Central memory CD8-positive, alpha-beta T cell (primary cell): ENCODE results near the gene MISP.
"Not testable (repeated sequence)": the region's sequence is repeated elsewhere in the genome, so short reads cannot be mapped to it uniquely, and the experiment has no call there.

Experiments used
- ATAC-seq: fragments of 150-1000 bp; cut with Tn5 transposase; replicated peaks from 2 replicates; pipeline ENCODE4 v1.10.0; 2022; ENCODE audit warnings: mild to moderate bottlenecking, moderate FRiP score, moderate number of reproducible peaks; ENCODE audit not compliant: poor library complexity, severe bottlenecking; ENCODE audit errors: extremely low read depth
- DNase-seq, 2 donors: peaks; one replicate each; pipeline ENCODE4 v3.0.0; 2021; ENCODE audit warnings: low spot score in 2 of 2
- H3K27ac Mint-ChIP-seq: one replicate; pipeline ENCODE4 v1.8.0; 2022; ENCODE audit warnings: low read depth, mild to moderate bottlenecking, moderate library complexity, mixed read lengths
- H3K27me3 Mint-ChIP-seq: one replicate; pipeline ENCODE4 v1.8.0; 2022; ENCODE audit warnings: mixed read lengths
- H3K36me3 Mint-ChIP-seq: one replicate; pipeline ENCODE4 v1.8.0; 2022; ENCODE audit warnings: mild to moderate bottlenecking, moderate library complexity, mixed read lengths; ENCODE audit not compliant: insufficient read depth
- H3K4me1 Mint-ChIP-seq: one replicate; pipeline ENCODE4 v1.8.0; 2022; ENCODE audit warnings: mixed read lengths
- H3K4me3 Mint-ChIP-seq: one replicate; pipeline ENCODE4 v1.8.0; 2022; ENCODE audit warnings: mild to moderate bottlenecking, moderate library complexity, mixed read lengths
- H3K9me3 Mint-ChIP-seq: one replicate; pipeline ENCODE4 v1.8.0; 2022; ENCODE audit warnings: mixed read lengths

MISP gene

DNA sequence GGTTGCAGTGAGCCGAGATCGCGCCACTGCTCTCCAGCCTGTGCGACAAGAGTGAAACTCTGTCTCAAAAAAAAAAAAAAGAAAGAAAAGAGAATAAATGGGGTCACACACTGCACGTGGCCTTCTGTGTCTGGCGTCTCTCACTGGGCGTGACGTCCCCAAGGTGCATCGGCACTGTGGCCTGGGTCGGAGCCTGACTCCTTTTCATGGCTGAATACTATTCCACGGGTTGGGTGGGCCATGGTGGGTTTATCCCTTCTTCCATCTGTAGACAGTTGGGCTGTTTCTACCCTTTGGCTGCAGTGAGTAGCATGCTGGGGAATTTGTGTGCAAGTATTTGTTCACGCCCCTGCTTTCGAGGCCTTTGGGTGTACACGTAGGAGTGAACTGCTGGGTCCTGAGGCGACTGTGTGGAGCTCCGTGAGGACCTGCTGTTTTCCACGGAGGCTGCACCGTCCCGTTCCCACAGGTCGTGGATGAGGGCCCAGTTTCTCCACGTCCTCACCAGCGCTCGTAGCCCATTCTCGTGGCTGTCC lies 8.3 kb upstream of the MISP start:
- H3K9me3 Mint-ChIP-seq: no peaks in the 10 kb centered on the region
- no peak overlapping the region for H3K27ac Mint-ChIP-seq
- peaks cover 10% of the 10 kb centered on the region for H3K36me3 Mint-ChIP-seq
- H3K4me3 Mint-ChIP-seq: no peak overlapping the region
- no peaks in the 10 kb centered on the region for H3K4me1 Mint-ChIP-seq
- ATAC-seq: no peak
- DNase-seq: no peak
- H3K27me3 Mint-ChIP-seq: peaks cover 3% of the 10 kb centered on the region

DNA sequence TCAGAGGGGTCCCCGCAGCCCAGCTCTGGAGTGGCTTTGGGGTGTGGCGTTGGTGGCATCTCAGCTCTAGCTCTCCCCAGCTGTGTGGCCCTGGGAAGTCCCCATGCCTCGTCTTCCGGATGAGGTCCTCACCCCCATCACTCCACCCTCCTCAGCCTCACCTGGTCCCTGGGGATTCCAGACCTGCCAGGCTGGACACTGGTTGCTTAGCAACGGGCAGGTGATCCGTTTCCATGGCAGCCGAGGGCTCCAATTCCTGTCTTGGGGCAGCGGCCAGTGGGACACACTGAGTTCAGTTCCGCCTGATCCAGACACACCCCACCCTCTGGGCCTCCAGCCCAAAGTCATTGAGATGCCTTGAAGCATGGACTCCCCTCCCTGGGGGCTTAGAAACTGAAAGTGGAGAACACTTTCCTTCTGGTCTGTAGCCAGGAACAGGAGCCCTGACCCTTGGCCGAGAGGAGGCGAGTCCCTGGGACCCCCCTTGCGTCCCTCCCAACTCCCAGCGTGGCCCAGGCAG lies 7.7 kb upstream of the MISP start:
- DNase-seq: no peak
- H3K27me3 Mint-ChIP-seq: no peaks in the 10 kb centered on the region
- peaks cover 10% of the 10 kb centered on the region for H3K36me3 Mint-ChIP-seq
- H3K27ac Mint-ChIP-seq: no peak overlapping the region
- no peak for ATAC-seq
- no peaks in the 10 kb centered on the region for H3K9me3 Mint-ChIP-seq
- no peaks in the 10 kb centered on the region for H3K4me1 Mint-ChIP-seq
- no peak overlapping the region for H3K4me3 Mint-ChIP-seq

DNA sequence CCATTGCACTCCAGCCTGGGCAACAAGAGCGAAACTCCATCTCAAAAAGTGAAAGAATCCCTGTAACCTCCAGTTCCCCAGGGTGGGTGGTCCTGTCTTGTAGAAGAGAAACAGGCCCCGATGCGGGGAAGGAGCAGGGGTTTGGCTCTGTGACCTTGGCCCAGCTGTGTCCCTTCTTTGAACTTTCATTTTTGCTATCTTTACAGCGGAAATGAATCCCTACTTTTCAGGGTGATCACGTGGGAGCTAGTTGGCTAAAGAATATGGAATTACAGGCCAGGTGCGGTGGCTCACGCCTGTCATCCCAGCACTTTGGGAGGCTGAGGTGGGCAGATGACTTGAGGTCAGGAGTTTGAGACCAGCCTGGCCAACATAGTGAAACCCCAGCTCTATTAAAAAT lies 5.8 kb upstream of the MISP start:
- ATAC-seq, H3K9me3 Mint-ChIP-seq, H3K4me1 Mint-ChIP-seq, H3K4me3 Mint-ChIP-seq, DNase-seq, H3K36me3 Mint-ChIP-seq, H3K27me3 Mint-ChIP-seq, H3K27ac Mint-ChIP-seq: not testable (repeated sequence)

DNA sequence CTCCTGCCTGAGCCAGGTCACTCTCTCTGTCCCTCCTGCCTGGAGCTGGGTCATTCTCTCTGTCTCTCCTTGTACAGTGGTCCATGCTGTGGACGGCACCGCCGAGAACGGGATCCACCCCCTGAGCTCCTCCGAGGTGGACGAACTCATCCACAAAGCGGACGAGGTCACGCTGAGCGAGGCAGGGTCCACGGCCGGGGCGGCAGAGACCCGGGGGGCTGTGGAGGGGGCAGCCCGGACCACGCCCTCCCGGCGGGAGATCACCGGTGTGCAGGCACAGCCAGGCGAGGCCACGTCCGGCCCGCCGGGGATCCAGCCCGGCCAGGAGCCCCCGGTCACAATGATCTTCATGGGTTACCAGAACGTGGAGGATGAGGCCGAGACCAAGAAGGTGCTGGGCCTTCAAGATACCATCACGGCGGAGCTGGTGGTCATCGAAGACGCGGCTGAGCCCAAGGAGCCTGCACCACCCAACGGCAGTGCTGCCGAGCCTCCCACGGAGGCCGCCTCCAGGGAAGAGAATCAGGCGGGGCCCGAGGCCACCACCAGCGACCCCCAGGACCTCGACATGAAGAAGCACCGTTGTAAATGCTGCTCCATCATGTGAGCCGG lies 4.6 kb upstream of the MISP start:
- ATAC-seq: no peak
- peaks cover 3% of the 10 kb centered on the region for H3K36me3 Mint-ChIP-seq
- DNase-seq: no peak
- no peaks in the 10 kb centered on the region for H3K4me1 Mint-ChIP-seq
- H3K9me3 Mint-ChIP-seq: no peaks in the 10 kb centered on the region
- H3K27ac Mint-ChIP-seq: no peak overlapping the region
- no peaks in the 10 kb centered on the region for H3K27me3 Mint-ChIP-seq
- H3K4me3 Mint-ChIP-seq: no peak overlapping the region

DNA sequence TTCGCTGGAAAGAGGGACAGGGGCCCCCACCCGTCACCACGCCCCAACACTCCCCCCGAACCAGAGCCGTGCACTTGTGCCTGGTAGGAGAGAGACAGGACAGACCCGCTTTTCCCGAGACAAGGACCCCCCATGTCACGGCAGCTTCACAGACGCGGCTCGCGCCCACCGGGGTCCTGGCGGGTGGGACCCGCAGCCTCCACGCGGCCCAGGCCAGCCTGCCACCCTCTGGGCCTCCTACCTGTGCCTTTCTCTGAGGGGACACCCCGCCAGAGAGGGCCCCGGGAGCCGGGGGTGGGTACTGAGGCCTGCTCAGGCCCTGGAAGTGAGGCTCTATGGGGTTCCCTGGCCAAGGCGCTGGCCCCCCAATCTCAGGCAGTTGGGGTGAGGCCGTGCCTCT lies 4.0 kb upstream of the MISP start:
- Mint-ChIP-seq H3K9me3 (no peaks in the 10 kb centered on the region), H3K27ac (no peak overlapping the region), H3K36me3 (peaks cover 1% of the 10 kb centered on the region), H3K4me3 (no peak overlapping the region), H3K27me3 (no peaks in the 10 kb centered on the region), H3K4me1 (no peaks in the 10 kb centered on the region)
- ATAC-seq (no peak), DNase-seq (no peak)

DNA sequence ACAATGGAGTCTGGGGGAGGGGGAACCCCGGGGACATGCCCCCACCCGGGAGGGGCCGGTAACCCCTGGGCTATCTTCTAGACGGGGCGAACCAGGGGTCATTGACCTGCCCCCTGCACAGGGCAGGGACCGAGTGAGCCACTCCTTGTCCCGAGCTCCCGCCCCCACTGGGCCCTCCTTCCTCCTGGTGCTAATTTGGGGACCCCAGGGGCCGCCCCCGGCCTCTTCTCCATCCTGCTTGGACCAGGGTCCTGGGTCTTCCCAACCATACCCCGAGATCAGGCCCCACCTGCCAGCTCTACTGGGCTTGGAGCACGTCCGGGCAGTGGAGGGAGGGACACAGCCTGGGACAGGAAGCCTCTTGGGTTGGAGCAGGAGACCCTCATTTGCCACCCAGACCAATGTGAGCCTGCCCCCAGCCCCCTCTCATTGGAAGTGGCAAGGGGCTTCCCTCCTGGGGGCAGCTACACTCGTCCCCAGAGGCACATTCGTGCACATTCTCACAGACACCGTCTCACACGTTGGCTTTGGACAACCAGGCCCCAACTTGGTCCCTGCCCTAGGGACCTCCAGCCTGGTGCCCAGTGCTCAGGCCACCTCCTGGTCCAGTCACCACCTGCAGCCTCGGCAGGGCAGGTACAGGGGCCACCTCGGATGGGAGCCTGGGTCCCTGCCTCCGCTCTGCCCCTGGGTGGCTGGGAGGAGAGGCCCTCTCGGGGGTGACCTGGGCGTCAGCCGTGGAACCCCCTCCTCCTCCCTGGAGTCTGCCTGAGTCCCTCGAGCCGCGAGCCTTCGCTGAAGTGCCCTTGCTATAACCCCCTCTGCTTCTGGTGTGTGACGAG lies 3.3 kb upstream of the MISP start:
- H3K36me3 Mint-ChIP-seq: peaks cover 1% of the 10 kb centered on the region
- DNase-seq: no peak
- no peaks in the 10 kb centered on the region for H3K4me1 Mint-ChIP-seq
- no peaks in the 10 kb centered on the region for H3K9me3 Mint-ChIP-seq
- H3K4me3 Mint-ChIP-seq: no peak overlapping the region
- H3K27ac Mint-ChIP-seq: no peak overlapping the region
- H3K27me3 Mint-ChIP-seq: no peaks in the 10 kb centered on the region
- no peak for ATAC-seq

DNA sequence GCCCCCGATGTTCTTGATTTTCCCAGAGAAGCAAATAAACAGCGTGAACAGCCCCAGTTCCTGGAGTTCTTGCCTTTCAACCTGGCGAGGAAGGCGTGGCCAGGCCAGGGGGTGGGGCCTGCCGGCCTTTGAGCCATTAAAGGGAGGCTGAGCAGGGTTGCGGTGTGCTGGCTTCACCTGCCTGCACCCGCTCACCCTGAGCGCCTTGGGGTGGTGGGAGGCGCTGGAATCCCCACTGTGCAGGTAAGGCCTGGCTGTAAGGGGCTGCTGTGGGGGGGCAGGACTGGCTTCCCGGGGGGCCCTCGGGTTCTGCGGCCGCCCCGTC lies 2.7 kb upstream of the MISP start:
- H3K36me3 Mint-ChIP-seq: peaks cover 1% of the 10 kb centered on the region
- no peak overlapping the region for H3K4me3 Mint-ChIP-seq
- H3K9me3 Mint-ChIP-seq: no peaks in the 10 kb centered on the region
- H3K4me1 Mint-ChIP-seq: no peaks in the 10 kb centered on the region
- DNase-seq (no peak), ATAC-seq (no peak)
- H3K27me3 Mint-ChIP-seq: no peaks in the 10 kb centered on the region
- no peak overlapping the region for H3K27ac Mint-ChIP-seq

DNA sequence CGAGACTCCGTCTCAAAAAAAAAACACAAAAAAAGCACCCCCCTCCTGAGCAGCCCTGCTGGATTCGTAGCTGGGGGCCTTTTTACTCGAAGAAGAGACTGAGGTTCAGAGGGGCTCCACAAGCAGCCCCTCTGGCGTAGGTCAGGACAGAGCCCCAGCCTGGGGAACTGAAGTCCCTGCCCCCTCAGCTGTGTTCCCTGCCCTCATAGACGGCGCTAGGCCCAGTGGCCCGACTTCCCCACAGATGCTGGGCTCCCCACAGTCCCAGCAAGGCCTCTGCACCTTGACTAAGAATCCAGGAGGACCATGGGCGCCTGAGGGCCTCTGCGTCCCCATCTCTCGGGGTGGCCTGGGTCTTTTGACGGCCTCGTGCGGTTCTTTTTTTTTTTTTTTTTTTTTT lies 1.1 kb upstream of the MISP start:
- H3K27ac Mint-ChIP-seq: no peak overlapping the region
- no peaks in the 10 kb centered on the region for H3K27me3 Mint-ChIP-seq
- ATAC-seq: no peak
- no peaks in the 10 kb centered on the region for H3K9me3 Mint-ChIP-seq
- H3K36me3 Mint-ChIP-seq: peaks cover 1% of the 10 kb centered on the region
- DNase-seq: no peak
- H3K4me3 Mint-ChIP-seq: no peak overlapping the region
- no peaks in the 10 kb centered on the region for H3K4me1 Mint-ChIP-seq

DNA sequence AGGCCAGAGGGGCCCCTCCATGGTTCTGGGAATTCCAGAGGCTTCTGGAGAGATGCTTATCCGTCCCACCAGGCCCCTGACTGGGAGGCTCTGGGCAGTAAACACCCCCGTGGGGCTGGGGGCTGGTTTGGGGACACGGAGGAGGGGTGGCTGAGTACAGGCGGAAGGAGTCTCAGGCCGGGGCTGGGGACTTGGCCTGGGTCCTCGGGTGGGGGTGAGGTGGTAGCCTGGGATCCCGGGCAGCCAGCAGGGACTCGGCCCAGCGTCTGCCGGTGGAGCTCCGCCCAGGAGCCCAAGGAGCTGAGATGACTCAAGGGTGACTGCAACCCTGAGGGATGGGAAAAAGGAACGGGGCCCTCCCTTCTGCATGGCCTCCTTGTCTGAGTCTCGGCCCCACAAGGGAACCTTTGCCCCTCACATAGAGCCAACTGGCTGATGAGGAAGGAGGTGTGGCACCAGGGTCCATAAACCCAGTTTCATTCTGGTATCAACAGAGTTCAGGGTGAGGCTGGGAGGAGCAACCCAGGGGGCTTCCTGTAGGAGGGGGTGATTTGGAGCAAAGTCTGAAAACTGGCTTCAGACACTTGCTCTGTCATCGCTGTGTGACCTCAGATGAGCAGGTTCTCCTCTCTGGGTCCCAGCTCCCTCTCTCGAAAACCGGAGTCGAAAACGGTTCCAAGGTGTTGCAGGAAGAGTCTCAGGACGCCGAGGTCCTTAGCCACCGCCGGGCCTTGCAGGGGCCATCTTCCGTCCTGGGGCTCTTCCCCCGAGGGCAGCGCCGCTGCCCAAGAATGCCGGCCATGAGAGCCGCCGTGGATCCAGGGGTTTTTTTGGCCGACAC lies 809 bp downstream of the MISP start:
- Mint-ChIP-seq H3K27me3 (no peaks in the 10 kb centered on the region), H3K4me1 (no peaks in the 10 kb centered on the region), H3K9me3 (no peaks in the 10 kb centered on the region), H3K27ac (no peak overlapping the region), H3K36me3 (peaks cover 3% of the 10 kb centered on the region), H3K4me3 (no peak overlapping the region)
- DNase-seq (no peak), ATAC-seq (no peak)

DNA sequence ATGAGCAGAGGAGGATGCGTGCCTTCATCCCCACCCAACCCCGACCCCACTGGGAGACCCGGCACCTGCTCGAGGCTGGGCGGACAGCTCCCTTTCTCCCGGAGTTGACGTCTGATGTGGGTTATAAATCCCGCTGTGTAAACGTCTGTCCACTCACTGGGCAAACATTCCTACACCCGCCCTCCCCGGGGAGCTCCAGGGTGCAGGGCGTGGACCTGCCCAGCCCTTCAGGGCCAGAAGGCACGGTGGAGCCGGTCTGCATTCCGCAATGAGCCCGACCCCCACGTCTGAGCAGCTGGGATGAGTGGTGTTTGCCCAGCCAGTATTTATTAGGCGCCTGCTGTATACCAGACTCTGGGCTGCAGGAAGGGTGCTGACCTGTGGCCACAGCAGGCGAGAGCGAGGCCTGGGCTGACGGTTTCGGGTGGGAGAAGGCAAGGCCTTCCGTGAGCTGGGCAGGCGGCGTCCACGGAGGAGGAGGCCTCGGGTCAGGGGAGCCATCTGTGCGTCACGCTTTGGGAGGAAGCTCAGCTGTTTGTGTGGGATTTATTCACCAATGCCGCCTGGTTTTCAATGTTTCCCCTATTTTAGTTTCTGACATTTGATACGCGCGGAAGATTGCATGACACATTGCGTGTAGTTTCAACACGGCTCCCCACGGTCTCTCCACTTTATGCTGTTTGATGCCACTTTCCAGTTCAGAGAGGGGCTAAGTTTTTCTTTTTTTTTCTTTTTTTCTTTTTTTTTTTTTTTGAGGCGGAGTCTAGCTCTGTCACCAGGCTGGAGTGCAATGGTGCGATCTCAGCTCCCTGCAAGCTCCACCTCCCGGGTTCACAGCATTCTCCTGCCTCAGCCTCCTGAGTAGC lies 2.0 kb downstream of the MISP start:
- ATAC-seq (no peak), DNase-seq (no peak)
- Mint-ChIP-seq H3K27ac (no peak overlapping the region), H3K4me3 (no peak overlapping the region), H3K4me1 (no peaks in the 10 kb centered on the region), H3K27me3 (no peaks in the 10 kb centered on the region), H3K9me3 (no peaks in the 10 kb centered on the region), H3K36me3 (peaks cover 6% of the 10 kb centered on the region)

DNA sequence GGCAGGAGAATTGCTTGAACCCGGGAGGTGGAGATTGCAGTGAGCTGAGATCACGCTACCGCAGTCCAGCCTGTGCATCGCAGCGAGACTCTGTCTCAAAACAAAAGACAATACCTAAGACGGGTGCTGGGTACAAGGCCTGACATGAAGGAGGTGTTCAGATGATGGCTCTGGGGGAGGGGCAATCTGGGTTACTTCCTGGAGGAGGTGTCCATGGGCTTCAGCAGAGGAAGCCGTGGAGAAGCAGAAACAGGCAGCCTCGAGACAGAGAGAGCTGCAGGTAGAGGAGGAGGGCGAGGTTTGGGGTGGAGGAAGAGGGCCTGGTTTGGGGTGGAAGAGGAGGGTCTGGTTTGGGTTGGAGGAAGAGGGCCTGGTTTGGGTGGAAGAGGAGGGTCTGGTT lies 3.6 kb downstream of the MISP start:
- Mint-ChIP-seq H3K36me3 (peaks cover 5% of the 10 kb centered on the region), H3K27me3 (no peaks in the 10 kb centered on the region), H3K9me3 (no peaks in the 10 kb centered on the region), H3K27ac (no peak overlapping the region), H3K4me1 (no peaks in the 10 kb centered on the region), H3K4me3 (no peak overlapping the region)
- ATAC-seq (no peak), DNase-seq (no peak)

DNA sequence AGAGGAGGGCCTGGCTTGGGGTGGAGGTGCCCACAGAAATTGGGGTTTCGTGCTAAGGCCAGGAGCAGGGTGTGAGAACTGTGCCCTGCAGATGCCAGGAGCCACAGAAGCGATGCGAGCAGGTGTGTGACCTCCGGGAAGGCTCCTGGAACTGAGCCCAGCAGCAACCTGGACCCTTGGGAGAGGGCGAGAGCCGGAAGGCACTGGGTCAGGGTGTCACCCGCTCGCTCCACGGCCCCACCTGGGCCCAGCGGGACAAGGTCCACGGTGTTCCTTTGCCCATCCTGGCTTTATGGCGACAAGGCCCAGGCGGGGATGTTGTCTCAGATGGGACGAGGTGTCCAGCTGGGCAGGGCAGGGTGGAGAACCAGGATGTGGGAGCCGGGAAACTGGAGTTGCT lies 4.2 kb downstream of the MISP start:
- no peak overlapping the region for H3K4me3 Mint-ChIP-seq
- DNase-seq: no peak
- no peak overlapping the region for H3K27ac Mint-ChIP-seq
- no peaks in the 10 kb centered on the region for H3K9me3 Mint-ChIP-seq
- no peak for ATAC-seq
- H3K36me3 Mint-ChIP-seq: peaks cover 5% of the 10 kb centered on the region
- H3K27me3 Mint-ChIP-seq: no peaks in the 10 kb centered on the region
- no peaks in the 10 kb centered on the region for H3K4me1 Mint-ChIP-seq
